A673 (cell line): ENCODE measurements around the gene STX1A. TPM values are rescaled to one million over a fixed set of nuclear protein-coding genes. Genes with fewer than 3 reads are reported as not detected.
"Not testable (repeated sequence)": the region's sequence is repeated elsewhere in the genome, so short reads cannot be mapped to it uniquely, and the experiment has no call there.

Experiments
- BruUV-seq: library from RNA; stranded (reverse); fragments of 400-500 nt; replicated peaks from 2 replicates; lab custom pipeline; 2021; lab: Mats Ljungman, UMichigan
- CTCF ChIA-PET: fragments of 300-600 bp; sonication (Branson Sonifier 250); formaldehyde crosslinking; loops from one replicate; lab custom pipeline; 2022; ENCODE audit warnings: antibody characterized with exemption; lab: Charles Lee
- POLR2A ChIA-PET: fragments of 300-600 bp; sonication (Branson Sonifier 250); formaldehyde crosslinking; loops from one replicate; lab custom pipeline; 2022; ENCODE audit warnings: antibody characterized with exemption; ENCODE audit not compliant: low non-redundant PET; lab: Charles Lee
- DNase-seq: peaks from one replicate; pipeline ENCODE4 v3.0.0-alpha.2; 2015; ENCODE audit warnings: low spot score
- H3K27ac ChIP-seq: fragments of 200-600 bp; sonication (generic); 2 replicates; pipeline ENCODE4 v1.5.1; 2016; ENCODE audit warnings: mixed run types, low read depth, mild to moderate bottlenecking, mixed read lengths, antibody characterized with exemption, low read length; ENCODE audit not compliant: poor library complexity, severe bottlenecking
- H3K27me3 ChIP-seq: fragments of 200-600 bp; sonication (generic); replicated peaks from 2 replicates; pipeline ENCODE4 v1.6.1; 2017; ENCODE audit warnings: mixed run types, low read depth, mild to moderate bottlenecking, mixed read lengths, antibody characterized with exemption, low read length; ENCODE audit not compliant: insufficient read depth, poor library complexity
- H3K36me3 ChIP-seq: fragments of 200-600 bp; sonication (generic); 2 replicates; pipeline ENCODE4 v1.6.1; 2016; ENCODE audit warnings: mixed run types, mild to moderate bottlenecking, mixed read lengths, antibody characterized with exemption, low read length; ENCODE audit not compliant: insufficient read depth, poor library complexity, severe bottlenecking
- H3K4me1 ChIP-seq: fragments of 200-600 bp; sonication (generic); 2 replicates; pipeline ENCODE4 v1.6.1; 2017; ENCODE audit warnings: mixed run types, mild to moderate bottlenecking, mixed read lengths, antibody characterized with exemption, low read length; ENCODE audit not compliant: insufficient read depth, poor library complexity, severe bottlenecking
- H3K4me3 ChIP-seq: fragments of 200-600 bp; sonication (generic); 2 replicates; pipeline ENCODE4 v1.5.1; 2016; ENCODE audit warnings: low read depth, mixed run types, mild to moderate bottlenecking, mixed read lengths, low read length; ENCODE audit not compliant: poor library complexity, severe bottlenecking
- H3K9me3 ChIP-seq: fragments of 200-600 bp; sonication (generic); 2 replicates; pipeline ENCODE4 v1.6.1; 2016; ENCODE audit warnings: mixed run types, low read depth, mild to moderate bottlenecking, mixed read lengths, antibody characterized with exemption, low read length; ENCODE audit not compliant: poor library complexity, severe bottlenecking
- EZH2 ChIP-seq: fragments of 200-600 bp; sonication (generic); IDR thresholded peaks from 2 replicates; pipeline ENCODE4 v1.6.1; 2017; ENCODE audit warnings: borderline replicate concordance, low read depth, mild to moderate bottlenecking, mixed read lengths, antibody characterized with exemption, low read length; ENCODE audit not compliant: poor library complexity, severe bottlenecking
- intact Hi-C: fragments of 100-400 bp; cut with micrococcal nuclease; formaldehyde crosslinking; loops from one replicate; pipeline ENCODE4 v1.10.0; 2022; ENCODE audit not compliant: unreplicated experiment
- total RNA-seq: library from RNA; stranded (reverse); gene quantifications from 2 replicates; pipeline ENCODE4 v1.2.3, GENCODE V29; 2021
- TF ChIP-seq, protein P1 (sequence below): fragments of 300-800, 200-600 bp; sonication (generic); conservative IDR thresholded peaks from 2 replicates; pipeline ENCODE4 v1.5.1; 2017; ENCODE audit warnings: low read depth, mild to moderate bottlenecking, antibody characterized with exemption, low read length, moderate library complexity, mixed read lengths

Gene STX1A
- total RNA-seq, 1 experiment from 2014 or later: 47.1 TPM

DNA sequence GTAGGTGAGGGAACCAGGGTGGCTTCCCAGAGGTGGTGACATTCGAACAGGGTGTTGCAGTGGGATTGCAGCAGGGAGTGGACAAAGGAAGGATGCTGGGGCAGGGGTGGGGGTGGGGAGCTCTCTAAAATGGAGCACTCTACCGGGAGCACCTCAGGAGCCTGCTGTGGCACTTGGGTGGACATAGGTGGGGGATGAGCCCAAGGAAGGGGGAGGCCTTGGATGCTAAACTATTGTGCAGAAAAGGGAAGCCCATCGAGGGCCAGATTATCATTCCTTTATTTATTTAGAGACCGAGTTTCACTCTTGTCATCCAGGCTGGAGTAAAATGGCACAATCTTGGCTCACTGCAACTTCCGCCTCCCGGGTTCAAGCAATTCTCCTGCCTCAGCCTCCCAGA lies 3.3 kb upstream of the STX1A start:
- CTCF ChIA-PET: no interaction called here
- Histone ChIP-seq H3K27me3 (no peaks in the 10 kb centered on the region), H3K9me3 (no peaks in the 10 kb centered on the region), H3K27ac (no peak overlapping the region), H3K4me1 (peaks cover 13% of the 10 kb centered on the region), H3K4me3 (no peak overlapping the region), H3K36me3 (no peaks in the 10 kb centered on the region)
- intact Hi-C loops: no loop called here
- no TSS peak for BruUV-seq
- TF ChIP-seq, protein P1, sequence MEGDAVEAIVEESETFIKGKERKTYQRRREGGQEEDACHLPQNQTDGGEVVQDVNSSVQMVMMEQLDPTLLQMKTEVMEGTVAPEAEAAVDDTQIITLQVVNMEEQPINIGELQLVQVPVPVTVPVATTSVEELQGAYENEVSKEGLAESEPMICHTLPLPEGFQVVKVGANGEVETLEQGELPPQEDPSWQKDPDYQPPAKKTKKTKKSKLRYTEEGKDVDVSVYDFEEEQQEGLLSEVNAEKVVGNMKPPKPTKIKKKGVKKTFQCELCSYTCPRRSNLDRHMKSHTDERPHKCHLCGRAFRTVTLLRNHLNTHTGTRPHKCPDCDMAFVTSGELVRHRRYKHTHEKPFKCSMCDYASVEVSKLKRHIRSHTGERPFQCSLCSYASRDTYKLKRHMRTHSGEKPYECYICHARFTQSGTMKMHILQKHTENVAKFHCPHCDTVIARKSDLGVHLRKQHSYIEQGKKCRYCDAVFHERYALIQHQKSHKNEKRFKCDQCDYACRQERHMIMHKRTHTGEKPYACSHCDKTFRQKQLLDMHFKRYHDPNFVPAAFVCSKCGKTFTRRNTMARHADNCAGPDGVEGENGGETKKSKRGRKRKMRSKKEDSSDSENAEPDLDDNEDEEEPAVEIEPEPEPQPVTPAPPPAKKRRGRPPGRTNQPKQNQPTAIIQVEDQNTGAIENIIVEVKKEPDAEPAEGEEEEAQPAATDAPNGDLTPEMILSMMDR: no peak
- TF ChIP-seq EZH2: no peak
- POLR2A ChIA-PET: no interaction called here
- DNase-seq: no peak

DNA sequence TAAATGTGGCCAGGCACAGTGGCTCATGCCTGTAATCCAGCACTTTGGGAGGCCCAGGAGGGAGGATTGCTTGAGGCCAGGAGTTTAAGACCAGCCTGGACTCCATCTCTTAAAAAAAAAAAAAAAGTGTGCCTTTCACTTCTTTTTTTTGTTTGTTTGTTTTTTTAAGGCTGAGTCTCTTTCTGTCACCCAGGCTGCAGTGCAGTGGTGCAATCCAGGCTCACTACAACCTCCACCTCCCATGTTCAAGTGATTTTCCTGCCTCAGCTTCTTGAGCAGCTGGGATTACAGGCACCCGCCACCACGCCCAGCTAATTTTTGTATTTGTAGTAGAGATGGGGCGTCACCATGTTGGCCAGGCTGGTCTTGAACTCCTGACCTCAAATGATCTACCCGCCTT lies 2.7 kb upstream of the STX1A start:
- H3K36me3 ChIP-seq, H3K9me3 ChIP-seq, H3K4me3 ChIP-seq, BruUV-seq, H3K27ac ChIP-seq, POLR2A ChIA-PET, H3K27me3 ChIP-seq, DNase-seq, intact Hi-C loops, CTCF ChIA-PET: not testable (repeated sequence)
- H3K4me1 ChIP-seq: peaks cover 19% of the 10 kb centered on the region

DNA sequence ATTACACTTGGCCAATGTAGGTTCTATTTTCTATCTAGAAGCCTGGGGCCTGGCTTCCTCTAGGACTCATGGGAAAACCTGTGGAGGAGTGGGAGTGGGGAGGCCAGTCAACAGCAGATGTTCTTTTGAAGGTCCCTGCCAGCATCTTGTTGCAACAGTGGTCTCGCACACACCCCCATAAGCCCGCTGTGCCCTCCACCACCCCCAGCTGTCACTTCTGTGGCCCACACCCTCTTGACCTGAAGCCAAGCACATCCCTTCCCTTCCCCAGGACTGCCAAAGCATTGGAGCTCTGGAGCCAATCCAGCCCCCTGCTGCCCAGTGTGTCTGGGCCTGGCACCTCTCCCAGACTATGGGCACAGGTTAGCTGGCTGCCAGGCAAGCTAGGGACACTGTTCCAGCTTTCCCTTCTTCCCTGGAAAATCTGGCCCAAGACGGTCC lies 1.9 kb upstream of the STX1A start:
- H3K36me3 ChIP-seq: no peaks in the 10 kb centered on the region
- H3K27ac ChIP-seq: no peak overlapping the region
- H3K4me3 ChIP-seq: no peak overlapping the region
- TF ChIP-seq, protein P1: no peak
- TF ChIP-seq EZH2: no peak
- H3K27me3 ChIP-seq: no peaks in the 10 kb centered on the region
- no peaks in the 10 kb centered on the region for H3K9me3 ChIP-seq
- BruUV-seq: no TSS peak
- no peak for DNase-seq
- ChIA-PET CTCF (no interaction called here), POLR2A (no interaction called here)
- H3K4me1 ChIP-seq: peaks cover 27% of the 10 kb centered on the region
- intact Hi-C loops: no loop called here

DNA sequence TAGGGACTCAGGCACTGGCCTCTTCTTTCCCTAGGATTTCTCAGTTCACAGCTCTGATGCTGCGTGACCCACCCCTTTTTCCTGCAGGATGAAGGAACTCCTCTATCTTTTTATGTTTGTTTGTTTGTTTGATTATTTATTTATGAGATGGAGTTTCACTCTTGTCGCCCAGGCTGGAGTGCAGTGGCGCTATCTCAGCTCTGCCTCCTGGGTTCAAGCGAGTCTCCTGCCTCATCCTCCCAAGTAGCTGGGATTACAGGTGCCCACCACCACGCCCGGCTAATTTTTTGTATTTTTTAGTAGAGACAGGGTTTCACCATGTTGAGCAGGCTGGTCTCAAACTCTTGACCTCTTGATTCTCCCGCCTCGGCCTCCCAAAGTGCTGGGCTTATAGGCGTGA lies 974 bp upstream of the STX1A start:
- POLR2A ChIA-PET: not testable (repeated sequence)

More for the DNA sequence above, 974 bp upstream of the STX1A start:
- H3K4me3 ChIP-seq, DNase-seq, BruUV-seq, H3K36me3 ChIP-seq, H3K9me3 ChIP-seq, H3K27ac ChIP-seq, intact Hi-C loops, H3K27me3 ChIP-seq: not testable (repeated sequence)
- CTCF ChIA-PET: interaction anchor here (1.0 kb wide), 1 partner anchor 14 kb away, joined by 3 read pairs; no protein-coding TSS in a partner anchor
- H3K4me1 ChIP-seq: peaks cover 36% of the 10 kb centered on the region
